Measurements from ENCODE around the gene BLVRB.
"Not testable (repeated sequence)": the region's sequence is repeated elsewhere in the genome, so short reads cannot be mapped to it uniquely, and the experiment has no call there.

The BLVRB gene

GRCh38 chr19:40421993-40422747, 43.4 kb downstream of the BLVRB start:
- no peak for DNase-seq

DNA sequence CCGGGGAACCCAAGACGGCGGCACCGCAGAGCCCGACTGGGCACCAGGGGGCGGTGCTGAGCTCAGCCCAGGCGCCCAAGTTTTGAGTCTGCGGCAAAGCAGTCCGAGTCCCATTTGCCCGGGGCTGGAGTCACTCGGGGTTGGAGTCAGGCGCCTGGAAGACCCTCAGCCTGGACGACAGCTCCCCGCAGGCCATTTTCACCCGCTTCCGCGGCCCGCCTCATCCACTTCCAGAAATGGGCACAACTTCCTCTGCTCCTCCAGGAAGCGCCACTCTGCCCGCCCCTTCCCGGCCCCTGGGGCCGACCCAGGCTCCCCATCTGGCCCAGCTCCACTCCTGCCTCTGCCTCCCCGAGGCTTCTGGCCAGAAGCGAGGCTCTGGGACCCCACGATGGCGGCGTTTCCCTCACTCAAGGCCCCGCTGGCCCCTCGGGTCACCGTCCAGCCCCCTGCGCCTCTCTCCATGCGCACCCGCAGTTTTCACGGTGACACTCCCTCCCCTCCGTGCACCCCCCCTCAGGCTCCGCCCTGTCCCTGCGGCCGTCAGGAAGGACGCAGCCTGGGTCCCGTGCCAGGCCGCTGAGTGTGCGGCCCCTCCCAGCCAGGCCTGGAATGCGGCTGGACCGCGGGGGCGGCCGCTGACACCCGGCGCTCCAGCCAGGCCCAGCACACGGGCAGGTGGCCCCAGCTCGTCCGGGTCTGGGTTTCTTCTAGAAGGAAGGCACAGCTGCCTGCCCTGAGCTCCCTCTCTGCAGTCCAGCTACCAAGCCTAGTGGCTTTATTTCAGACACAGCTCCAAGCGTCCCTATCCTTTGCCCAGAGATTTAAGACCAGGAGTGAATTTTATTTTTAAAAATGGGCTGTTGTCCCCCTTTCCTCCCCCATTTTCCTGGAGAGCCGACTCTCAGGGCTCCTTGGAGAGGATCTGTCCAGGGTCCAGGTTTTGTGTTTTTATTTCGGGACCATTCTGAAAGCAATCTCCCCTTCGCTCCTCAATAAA, 44.5 kb downstream of the BLVRB start:
- DNase-seq = peak; percentile 91

- no peak for DNase-seq
These were observed 45.1 kb downstream of the BLVRB start for GRCh38 chr19:40420451-40420765.

- DNase-seq = no peak
These were observed 45.8 kb downstream of the BLVRB start for GRCh38 chr19:40419780-40420179.

GRCh38 chr19:40419066-40419612, 46.4 kb downstream of the BLVRB start:
- DNase-seq = no peak

DNA sequence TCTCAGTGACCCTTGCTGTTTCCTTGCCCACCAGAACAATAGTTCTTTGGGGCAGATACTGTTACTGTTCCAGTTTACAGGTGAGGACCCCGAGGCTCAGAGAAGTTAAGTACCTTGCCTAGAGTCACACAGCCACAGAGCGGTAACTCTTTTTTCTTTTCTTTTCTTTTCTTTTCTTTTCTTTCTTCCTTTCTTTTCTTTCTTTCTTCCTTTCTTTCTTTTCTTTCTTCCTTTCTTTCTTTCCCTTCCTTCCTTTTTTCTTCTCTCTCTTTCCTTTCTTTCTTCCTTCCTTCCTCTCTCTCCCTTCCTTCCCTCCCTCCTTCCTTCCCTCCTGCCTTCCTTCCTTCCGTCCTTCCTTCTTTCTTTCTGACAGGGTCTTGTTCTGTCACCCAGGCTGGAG, 47.5 kb downstream of the BLVRB start:
- no peak for DNase-seq

DNA sequence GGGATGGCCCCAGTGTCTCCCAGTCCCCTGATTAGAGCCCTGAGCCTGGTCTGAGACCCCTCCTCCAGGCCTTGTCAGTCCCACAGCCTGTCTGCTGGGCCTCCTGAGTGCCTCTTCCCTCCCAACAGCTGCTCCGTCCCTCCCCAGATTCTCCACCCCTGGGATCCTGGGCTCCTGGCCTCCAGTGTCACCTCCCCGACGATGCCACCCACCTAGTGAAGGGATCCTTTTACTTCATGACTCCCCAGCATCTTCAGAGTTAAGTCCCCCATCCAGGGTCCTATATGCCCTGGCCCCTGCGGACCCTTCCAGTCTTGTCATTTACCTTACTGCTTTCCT, 47.9 kb downstream of the BLVRB start:
- no peak for DNase-seq

- no peak for DNase-seq
These were observed 48.5 kb downstream of the BLVRB start for GRCh38 chr19:40416918-40417642.

DNA sequence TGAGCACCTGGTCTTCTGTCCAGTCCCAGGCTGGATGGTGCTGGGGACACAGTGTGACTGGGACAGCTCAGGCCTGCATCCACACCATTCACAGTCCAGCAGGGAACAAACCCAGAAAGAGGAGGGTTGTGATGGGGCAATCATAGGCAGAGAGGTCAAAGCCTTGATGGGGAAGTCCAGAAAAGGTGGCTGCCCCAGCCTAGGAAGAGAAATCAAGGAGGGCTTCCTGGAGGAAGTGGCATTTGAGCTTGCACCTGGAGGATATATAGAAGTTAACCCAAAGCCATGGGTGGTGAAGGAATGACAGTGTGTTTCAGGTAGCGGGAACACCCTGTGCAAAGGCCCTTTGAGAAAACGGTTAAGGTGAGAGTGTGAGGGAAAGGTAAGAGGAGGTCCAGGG, 49.8 kb downstream of the BLVRB start:
- no peak for DNase-seq

DNA sequence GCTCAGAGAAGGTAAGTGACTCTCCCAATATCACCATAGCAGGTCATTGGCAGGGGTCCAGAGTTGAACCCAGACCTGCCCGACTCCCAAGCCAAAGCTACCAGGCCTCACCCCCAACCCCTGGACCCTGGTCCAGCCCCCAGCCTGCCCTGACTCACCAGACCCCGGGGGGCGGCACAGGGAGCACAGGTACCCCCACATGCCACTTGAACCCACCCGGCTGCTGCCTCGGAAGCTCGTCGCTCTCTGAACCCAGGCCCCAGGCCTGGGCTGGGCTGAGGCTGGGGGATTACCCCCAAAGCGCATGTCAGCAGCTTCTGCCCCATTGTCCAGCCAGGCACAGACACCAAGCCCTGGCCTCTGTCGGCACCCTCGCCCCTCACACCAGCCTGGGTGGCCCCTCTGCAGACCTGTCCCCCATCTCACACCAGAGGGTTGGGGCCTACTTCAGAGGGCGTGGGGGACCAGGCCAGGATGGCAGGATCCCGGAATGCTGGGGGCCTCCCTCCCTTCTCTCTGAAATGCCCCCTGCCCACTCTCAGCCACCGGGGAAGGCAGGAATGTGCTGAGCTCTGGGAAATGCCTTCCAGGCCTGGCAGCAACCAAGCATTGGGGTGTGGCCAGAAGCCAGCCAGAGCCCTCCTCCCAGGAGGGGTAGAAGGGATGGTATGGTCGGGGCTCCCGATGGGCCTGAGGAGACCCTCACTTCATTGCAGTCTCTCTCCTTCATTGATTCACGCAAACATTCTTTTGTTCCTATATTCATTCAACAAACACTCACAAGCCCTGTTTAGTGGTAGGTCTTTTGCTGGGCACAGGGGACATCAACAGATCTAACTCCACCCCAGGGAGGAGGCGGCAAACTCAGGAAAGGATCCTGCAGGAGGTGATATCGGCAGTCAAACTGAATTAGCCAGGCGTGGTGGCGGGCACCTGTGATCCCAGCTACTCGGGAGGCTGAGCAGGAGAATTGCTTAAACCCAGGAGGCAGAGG, 50.7 kb downstream of the BLVRB start:
- DNase-seq = no peak

GRCh38 chr19:40413291-40413845, 52.2 kb downstream of the BLVRB start, which contains the start of gene PRX:
Gene PRX, minus strand, starts transcription at chr19:40413378. Its CDS starts 5,446 bp downstream, at chr19:40407932.
- no peak for DNase-seq

GRCh38 chr19:40412866-40413265, 52.7 kb downstream of the BLVRB start:
- no peak for DNase-seq

GRCh38 chr19:40411958-40412499, 53.5 kb downstream of the BLVRB start:
- DNase-seq = no peak

DNA sequence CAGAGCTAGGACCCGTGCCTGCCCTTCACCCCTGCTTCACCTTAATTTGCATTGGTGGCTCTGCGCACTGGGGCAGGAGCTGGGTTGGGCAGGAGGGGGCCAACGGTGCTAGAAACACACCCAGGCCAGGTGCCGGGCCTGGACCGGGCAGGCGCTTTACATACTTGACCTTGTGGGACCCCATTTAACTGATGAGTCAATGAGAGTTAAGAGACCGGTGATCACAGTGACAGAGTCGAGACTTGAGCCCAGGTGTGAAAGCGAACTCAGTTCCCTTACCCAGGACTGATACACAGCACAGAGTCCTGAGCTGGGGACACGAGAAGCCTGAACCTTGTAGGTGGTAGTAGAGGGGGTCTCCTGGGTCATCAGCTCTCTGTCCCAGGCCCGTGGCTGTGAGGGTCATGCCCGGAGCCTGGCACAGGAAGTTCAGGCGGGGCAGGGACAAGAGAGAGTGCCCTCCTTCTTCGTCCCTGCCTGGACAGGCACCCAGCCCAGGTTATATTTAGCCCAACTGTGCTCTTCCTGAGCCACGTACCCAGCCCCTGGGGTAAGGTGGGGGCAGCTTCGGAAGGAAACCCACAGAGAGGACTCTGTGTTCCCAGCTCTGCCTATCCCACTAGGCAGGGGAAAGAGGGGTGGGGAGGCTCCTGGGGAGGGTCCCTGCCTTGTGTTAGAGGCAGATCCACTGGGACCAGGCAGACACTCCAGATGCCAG, 54.3 kb downstream of the BLVRB start:
- DNase-seq = no peak

- no peak for DNase-seq
These were observed 55.5 kb downstream of the BLVRB start for GRCh38 chr19:40410030-40410389.

DNA sequence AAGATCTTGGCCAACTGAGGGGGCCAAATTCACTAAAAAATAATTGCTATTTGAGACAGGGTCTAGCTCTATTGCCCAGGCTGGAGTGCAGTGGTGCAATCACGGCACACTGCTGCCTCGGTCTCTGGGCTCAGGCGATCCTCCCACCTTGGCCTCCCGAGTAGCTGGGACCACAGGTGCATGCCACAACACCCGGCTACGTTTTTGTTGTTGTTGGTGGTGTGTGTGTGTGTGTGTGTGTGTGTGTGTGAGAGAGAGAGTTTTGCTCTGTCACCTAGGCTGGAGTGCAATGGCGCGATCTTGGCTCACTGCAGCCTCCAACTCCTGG, 57.0 kb downstream of the BLVRB start:
- DNase-seq = not testable (repeated sequence)

DNA sequence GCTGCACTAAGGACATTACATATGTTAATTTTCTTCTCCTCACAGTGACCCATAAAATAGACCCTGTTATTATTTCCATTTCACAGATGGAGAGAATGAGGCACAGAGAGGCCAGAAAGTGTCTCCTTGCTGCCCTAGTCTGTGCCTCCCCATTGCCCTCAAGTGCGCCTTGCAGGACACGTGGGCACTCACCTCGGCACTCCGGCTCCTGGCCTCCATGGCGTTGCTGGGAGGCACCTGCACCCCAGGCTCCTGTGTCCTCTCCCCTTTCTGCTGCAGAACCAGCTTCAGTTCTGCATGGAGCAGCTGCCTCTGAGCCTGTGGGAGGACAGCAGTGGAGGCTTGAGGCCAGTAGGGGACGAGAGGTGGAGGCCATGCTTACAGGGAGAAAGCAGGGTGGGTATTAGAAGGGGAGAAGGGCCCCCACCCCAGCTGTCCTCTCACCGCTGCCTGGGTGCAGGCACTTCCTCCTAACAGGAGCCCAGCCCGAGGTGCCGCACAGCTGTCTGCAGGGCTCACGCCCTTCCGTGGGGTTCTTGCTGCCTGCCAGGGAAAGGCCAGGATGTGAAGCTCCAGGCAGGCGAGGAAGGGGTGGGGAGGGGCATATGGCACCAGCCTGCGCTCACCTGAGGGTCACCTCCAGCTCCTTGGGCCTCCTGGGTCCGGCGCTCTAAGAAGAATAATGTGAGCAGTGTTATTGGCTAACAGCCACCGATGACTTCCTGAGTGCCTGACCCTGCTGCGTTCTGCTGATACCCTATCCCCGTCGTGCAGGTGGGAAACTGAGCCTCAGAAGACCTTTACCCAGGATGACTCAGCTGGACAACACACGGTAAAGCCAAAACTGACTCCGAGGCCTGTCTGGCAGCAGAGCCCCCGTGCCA, 57.6 kb downstream of the BLVRB start:
- no peak for DNase-seq

DNA sequence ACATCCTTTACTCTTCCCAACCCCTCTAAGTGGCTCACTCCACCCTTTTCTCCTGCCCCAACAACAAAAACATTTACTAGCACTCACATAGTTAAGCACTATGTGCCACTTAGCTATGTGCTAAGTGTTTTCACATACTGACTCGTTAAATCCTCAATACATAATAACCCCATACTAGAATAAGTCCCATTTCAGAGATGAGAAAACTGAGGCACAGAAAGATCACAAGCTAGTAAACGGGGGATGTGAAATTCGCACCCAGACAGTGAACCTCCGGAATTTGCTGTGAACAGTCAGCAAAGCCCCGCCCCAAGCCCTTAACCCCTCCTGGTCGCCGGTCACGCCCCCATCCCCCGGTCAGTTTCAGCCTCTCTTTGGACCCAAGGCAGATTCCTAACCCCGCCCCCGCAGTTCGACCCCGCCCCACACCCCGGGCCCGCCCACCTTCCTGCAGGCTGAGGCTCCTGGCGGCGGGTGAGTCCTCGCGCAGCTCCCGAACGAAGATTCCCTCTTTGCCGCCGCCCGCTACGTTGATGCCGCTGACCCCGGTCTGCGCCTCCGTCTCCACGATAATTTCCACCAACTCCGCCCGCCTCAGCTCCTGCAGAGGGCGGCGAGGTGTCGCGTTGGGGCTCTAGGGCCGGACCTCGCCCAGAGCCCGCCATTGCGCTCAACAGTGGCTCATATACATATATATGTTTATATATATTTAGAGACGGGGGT, 62.1 kb downstream of the BLVRB start:
- peak; percentile 87 for DNase-seq

- no peak for DNase-seq
These were observed 65.0 kb downstream of the BLVRB start for GRCh38 chr19:40400559-40400958.
